ENCODE data around the gene CASP8AP2.
"Not testable (repeated sequence)": the region's sequence is repeated elsewhere in the genome, so short reads cannot be mapped to it uniquely, and the experiment has no call there.

CASP8AP2 gene

GRCh38 chr6:89818977-89819335, 10.7 kb upstream of the CASP8AP2 start:
- DNase-seq (ENCODE audit: low read depth, low spot score), result no peak
- peak overlapping the region; percentile 79 for H3K27ac ChIP-seq

- DNase-seq (ENCODE audit: low read depth, low spot score), result peak; percentile 64
- H3K27ac ChIP-seq, result peak within 1 kb of the TSS; percentile 79
Measured at GRCh38 chr6:89819336-89820130, 10.1 kb upstream of the CASP8AP2 start, which contains the start of gene MDN1. Gene MDN1, minus strand, starts transcription at chr6:89819794. Its CDS starts 187 bp downstream, at chr6:89819607.

DNA sequence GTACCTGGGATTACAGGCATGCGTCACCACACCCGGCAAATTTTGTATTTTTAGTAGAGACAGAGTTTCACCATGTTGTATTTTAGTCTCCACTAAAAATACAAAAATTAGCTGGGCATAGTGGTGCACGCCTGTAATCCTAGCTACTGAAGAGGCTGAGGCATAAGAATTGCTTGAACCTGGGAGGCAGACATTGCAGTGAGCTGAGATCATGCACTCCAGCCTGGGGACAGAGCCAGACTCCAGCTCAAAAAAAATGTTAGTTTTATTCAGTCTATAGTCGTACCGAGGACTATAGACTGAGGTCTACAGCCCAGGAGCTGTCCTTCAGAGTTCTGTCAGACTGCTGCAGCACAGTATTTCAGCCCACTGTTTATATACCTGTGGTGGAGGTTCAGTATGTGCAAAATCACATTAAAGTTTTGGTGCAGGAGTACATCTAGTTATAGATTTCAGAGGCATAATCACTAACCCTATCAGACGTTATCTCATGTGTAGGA, 3.6 kb upstream of the CASP8AP2 start:
- no peak for DNase-seq (ENCODE audit: low read depth, low spot score)

GRCh38 chr6:89828475-89828987, 1.1 kb upstream of the CASP8AP2 start:
- peak overlapping the region; percentile 55 for H3K27ac ChIP-seq
- DNase-seq (ENCODE audit: low read depth, low spot score), result not testable (repeated sequence)

More for the DNA sequence above, 3.6 kb upstream of the CASP8AP2 start:
- no peak overlapping the region for H3K27ac ChIP-seq

DNA sequence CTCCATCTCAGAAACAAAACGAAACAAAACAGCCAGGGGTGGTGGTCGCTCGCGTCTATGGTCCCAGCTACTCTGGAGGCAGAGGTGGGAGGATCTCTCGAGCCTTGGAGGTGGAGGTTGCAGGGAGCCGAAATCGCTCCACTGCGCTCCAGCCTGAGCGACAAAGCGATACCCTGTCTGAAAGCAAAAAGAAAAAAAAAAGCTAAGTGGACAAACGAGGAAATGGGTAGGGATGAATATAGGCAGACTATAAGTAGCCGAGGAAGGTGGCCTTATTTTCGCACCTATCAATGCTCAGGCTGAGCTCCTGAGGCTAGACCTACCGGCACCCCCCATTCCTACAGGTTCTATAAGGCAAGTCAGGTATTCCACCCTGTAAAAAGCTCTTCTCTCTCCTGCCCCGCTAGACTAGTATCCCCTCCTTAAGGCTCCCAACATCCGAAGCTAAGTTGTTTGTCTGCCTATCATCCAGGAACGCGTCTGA, 650 bp upstream of the CASP8AP2 start:
- DNase-seq (ENCODE audit: low read depth, low spot score), result no peak
- peak overlapping the region; percentile 55 for H3K27ac ChIP-seq

DNA sequence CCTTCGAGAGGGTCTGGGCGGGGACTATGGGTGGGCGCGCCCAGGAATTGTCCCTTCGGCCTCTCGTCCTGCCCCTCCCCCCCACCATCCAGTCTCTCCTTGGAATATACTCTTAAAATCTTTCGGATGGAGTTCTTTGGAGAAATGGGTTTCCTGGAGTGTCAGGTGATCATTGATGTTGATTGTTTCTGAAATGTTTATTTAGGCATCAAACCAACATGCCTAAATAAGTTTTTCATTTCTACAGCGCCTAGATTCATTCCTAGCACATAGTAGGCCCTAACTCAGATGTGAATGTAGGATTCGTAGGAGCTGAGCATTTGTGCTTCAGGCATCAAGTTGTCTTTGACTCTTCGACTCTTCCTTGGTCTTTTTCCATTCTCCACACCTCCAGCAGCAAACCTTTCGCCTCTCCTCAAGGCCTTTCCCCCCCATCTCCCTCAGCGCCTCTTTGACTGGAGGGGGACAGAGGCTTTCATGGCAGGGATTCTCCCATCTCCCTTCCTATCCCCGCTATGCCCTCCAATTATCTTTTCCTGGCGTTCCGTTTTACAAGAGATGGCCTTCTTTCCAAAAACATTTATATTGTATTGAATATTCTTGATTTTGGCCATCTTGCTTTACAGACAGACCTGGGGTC, 610 bp downstream of the CASP8AP2 start:
- no peak for DNase-seq (ENCODE audit: low read depth, low spot score)
- peak overlapping the region; percentile 55 for H3K27ac ChIP-seq

- no peak for DNase-seq (ENCODE audit: low read depth, low spot score)
- no peak overlapping the region for H3K27ac ChIP-seq
Measured at GRCh38 chr6:89834884-89835792, 5.5 kb downstream of the CASP8AP2 start.

GRCh38 chr6:89836639-89837222, 7.1 kb downstream of the CASP8AP2 start:
- H3K27ac ChIP-seq, result no peak overlapping the region
- DNase-seq (ENCODE audit: low read depth, low spot score), result no peak

DNA sequence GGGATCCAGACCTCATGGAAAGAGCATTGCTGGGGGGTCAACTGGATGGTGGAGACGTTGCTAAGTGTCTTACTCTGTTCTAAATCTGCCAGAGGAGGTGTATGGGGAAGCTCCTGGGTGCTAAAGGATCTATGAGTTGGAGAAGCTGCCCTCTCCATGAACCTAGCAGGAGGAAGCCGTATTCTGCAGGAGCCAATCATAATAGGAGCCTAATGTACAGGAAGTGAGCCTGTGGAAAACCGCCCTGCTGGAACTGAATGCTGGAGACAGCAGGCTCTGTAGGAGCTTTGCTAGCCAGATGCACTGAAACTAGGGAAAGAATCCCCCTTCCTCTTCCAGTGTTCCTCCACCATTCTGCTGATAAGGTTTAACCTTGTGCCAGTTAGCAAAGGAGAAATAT, 10.9 kb downstream of the CASP8AP2 start:
- no peak for DNase-seq (ENCODE audit: low read depth, low spot score)
- H3K27ac ChIP-seq, result no peak overlapping the region

- DNase-seq (ENCODE audit: low read depth, low spot score), result no peak
- H3K27ac ChIP-seq, result no peak overlapping the region
Measured at GRCh38 chr6:89842228-89842627, 12.5 kb downstream of the CASP8AP2 start.

- no peak for DNase-seq (ENCODE audit: low read depth, low spot score)
- no peak overlapping the region for H3K27ac ChIP-seq
Measured at GRCh38 chr6:89843070-89843469, 13.4 kb downstream of the CASP8AP2 start.

- DNase-seq (ENCODE audit: low read depth, low spot score); H3K27ac ChIP-seq: not testable (repeated sequence)
Measured at GRCh38 chr6:89847513-89847912, 17.8 kb downstream of the CASP8AP2 start.

GRCh38 chr6:89853068-89853467, 23.4 kb downstream of the CASP8AP2 start:
- DNase-seq (ENCODE audit: low read depth, low spot score), result no peak

DNA sequence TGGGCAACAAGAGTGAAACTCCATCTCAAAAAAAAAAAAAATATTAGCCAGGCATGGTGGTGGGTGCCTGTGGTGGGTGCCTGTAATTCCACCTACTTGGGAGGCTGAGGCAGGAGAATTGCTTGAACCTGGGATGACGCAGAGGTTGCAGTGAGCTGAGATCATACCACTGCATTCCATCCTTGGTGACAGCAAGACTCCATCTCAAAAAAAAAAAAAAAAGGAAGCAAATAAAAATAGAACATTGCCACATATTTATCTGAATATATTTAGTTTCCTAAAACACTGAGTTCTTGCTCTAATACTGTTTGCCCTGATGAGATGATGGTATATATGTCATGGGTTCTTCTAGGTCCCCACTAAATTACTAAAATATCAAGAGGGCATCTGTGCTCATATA, 28.4 kb downstream of the CASP8AP2 start:
- no peak for DNase-seq (ENCODE audit: low read depth, low spot score)
- H3K27ac ChIP-seq, result no peak overlapping the region

More at GRCh38 chr6:89853068-89853467, 23.4 kb downstream of the CASP8AP2 start:
- H3K27ac ChIP-seq, result no peak overlapping the region

DNA sequence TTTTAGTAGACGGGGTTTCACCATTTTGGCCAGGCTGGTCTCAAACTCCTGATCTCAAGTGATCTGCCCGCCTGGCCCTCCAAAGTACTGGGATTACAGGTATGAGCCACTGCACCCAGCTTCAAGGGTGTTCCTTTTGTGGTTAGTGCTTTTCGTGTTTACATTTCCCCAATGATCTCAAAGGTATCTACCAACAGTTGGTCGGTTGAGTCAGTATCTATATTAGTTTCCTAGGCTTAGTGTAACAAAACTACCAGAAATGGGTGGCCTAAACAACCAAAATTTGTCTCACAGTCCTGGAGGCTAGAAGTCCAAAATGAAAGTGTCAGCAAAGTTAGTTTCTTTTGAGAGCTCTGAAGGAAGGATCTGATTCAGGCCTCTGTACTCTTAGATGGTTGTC, 30.1 kb downstream of the CASP8AP2 start:
- no peak for DNase-seq (ENCODE audit: low read depth, low spot score)

GRCh38 chr6:89862273-89862672, 32.6 kb downstream of the CASP8AP2 start:
- H3K27ac ChIP-seq, result no peak overlapping the region
- DNase-seq (ENCODE audit: low read depth, low spot score), result no peak

More for the DNA sequence above, 30.1 kb downstream of the CASP8AP2 start:
- no peak overlapping the region for H3K27ac ChIP-seq

- DNase-seq (ENCODE audit: low read depth, low spot score), result no peak
- H3K27ac ChIP-seq, result no peak overlapping the region
Measured at GRCh38 chr6:89862698-89863097, 33.0 kb downstream of the CASP8AP2 start.

DNA sequence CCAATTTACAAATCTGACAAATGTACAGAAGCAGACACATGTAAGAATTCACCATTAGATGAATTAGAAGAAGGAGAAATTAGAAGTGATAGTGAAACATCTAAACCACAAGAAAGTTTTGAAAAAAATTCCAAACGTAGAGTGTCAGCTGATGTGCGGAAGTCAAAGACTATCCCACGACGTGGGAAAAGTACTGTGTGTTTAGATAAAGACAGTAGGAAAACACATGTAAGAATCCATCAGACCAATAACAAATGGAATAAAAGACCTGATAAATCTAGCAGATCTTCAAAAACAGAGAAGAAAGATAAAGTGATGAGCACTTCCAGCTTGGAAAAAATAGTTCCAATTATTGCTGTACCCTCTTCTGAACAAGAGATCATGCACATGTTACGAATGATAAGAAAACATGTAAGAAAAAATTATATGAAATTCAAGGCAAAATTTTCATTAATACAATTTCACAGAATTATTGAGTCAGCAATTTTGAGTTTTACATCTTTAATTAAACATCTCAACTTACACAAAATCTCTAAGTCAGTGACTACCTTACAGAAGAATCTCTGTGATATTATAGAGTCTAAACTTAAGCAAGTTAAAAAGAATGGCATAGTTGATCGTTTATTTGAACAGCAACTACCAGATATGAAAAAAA, 36.5 kb downstream of the CASP8AP2 start:
- H3K27ac ChIP-seq, result no peak overlapping the region
- DNase-seq (ENCODE audit: low read depth, low spot score), result no peak

DNA sequence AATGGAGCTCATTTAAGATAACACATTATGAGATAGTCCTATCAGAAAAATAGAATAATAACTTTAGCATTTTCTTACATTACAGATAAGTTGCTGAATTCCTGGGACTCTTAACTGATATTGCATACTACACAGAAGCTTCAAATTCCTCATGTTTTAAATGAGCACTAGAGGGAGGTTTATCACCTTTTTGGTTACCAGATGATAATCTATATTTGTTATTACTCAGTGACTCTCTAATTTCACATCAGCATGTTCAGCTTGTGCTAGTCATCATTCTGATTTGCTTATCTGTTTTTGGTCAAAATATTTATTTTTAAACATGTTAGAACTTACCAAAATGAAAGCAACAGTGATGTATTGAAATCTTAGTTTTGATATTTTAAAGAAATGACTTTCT, 44.0 kb downstream of the CASP8AP2 start:
- DNase-seq (ENCODE audit: low read depth, low spot score), result no peak
- no peak overlapping the region for H3K27ac ChIP-seq
